ENCODE measurements around the gene PSMB2. TPM values are rescaled to one million over a fixed set of nuclear protein-coding genes. Genes with fewer than 3 reads are reported as not detected.

PSMB2 gene
- total RNA-seq, 1 donor, result 18.5 TPM

DNA sequence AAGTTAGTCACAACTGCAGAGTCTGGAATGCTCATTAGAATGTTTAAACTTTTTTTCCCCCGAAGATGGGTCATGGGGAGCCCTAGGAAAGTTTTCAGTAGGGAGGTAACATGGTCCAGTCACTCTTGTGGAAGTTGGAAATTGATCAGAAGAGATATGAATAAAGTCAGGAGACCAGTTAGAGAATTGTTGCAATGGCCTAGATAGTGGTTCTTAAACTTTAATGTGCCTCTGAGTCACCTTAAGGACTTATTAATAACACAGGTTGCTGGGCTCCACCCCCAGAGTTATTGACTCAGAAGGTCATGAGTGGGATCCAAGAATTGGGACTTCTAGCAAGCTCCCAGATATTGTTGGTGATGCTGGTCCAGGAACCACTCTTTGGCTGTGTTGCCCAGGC lies 71.4 kb downstream of the PSMB2 start:
- Histone ChIP-seq H2AFZ (ENCODE audit: low read length) (no peak overlapping the region), H3K27me3 (ENCODE audit: insufficient read depth, low read length) (peaks cover 3% of the 10 kb centered on the region), H3K36me3 (ENCODE audit: insufficient read depth, low read length) (peaks cover 4% of the 10 kb centered on the region), H3K4me2 (ENCODE audit: insufficient read depth, low read length) (no peak overlapping the region), H3K4me1 (ENCODE audit: insufficient read depth, low read length) (peaks cover 19% of the 10 kb centered on the region), H3K4me3 (ENCODE audit: insufficient read depth, low read length) (no peak overlapping the region), H4K20me1 (ENCODE audit: insufficient read depth, low read length) (peaks cover 7% of the 10 kb centered on the region), H3K79me2 (ENCODE audit: insufficient read depth, low read length) (no peaks in the 10 kb centered on the region), H3K27ac (ENCODE audit: low read depth, low read length) (no peak overlapping the region), H3K9me3 (ENCODE audit: low read depth, low read length) (no peaks in the 10 kb centered on the region)
- peak; percentile 85 for DNase-seq (ENCODE audit: insufficient read length, low spot score, missing footprints)
- TF ChIP-seq, protein P1, sequence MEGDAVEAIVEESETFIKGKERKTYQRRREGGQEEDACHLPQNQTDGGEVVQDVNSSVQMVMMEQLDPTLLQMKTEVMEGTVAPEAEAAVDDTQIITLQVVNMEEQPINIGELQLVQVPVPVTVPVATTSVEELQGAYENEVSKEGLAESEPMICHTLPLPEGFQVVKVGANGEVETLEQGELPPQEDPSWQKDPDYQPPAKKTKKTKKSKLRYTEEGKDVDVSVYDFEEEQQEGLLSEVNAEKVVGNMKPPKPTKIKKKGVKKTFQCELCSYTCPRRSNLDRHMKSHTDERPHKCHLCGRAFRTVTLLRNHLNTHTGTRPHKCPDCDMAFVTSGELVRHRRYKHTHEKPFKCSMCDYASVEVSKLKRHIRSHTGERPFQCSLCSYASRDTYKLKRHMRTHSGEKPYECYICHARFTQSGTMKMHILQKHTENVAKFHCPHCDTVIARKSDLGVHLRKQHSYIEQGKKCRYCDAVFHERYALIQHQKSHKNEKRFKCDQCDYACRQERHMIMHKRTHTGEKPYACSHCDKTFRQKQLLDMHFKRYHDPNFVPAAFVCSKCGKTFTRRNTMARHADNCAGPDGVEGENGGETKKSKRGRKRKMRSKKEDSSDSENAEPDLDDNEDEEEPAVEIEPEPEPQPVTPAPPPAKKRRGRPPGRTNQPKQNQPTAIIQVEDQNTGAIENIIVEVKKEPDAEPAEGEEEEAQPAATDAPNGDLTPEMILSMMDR (IDR thresholded peaks at IDR 0.05; ENCODE audit: extremely low read depth, low read depth, low read length), result no peak

DNA sequence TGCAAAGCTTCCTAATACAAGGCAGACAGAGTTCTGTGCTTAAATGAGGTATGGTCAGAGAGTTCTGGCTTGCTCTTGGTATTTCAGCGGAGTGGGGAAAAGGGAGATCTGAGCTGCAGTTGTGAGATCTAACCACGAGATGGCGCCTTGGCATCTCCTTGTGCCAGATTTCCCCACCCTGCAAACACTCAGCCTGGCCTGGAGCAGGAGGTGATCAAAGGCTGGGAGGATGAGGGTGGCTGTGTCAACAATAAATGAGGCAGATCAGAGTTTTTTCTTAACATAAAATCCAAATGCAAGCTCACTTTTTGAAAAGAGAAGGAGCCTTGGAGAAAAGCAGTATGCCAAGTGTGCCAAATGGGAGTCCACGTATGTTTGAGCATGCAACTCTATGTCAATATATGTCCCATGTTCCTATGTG lies 72.3 kb downstream of the PSMB2 start:
- peaks cover 14% of the 10 kb centered on the region for H3K36me3 ChIP-seq (ENCODE audit: insufficient read depth, low read length)
- peaks cover 16% of the 10 kb centered on the region for H4K20me1 ChIP-seq (ENCODE audit: insufficient read depth, low read length)
- no peak overlapping the region for H3K4me2 ChIP-seq (ENCODE audit: insufficient read depth, low read length)
- no peaks in the 10 kb centered on the region for H3K79me2 ChIP-seq (ENCODE audit: insufficient read depth, low read length)
- peaks cover 19% of the 10 kb centered on the region for H3K4me1 ChIP-seq (ENCODE audit: insufficient read depth, low read length)
- TF ChIP-seq, protein P1 (IDR thresholded peaks at IDR 0.05; ENCODE audit: extremely low read depth, low read depth, low read length), result peak; percentile 95
- no peak overlapping the region for H3K4me3 ChIP-seq (ENCODE audit: insufficient read depth, low read length)
- H2AFZ ChIP-seq (ENCODE audit: low read length), result no peak overlapping the region
- DNase-seq (ENCODE audit: insufficient read length, low spot score, missing footprints), result peak; percentile 97
- H3K9me3 ChIP-seq (ENCODE audit: low read depth, low read length), result no peaks in the 10 kb centered on the region
- peaks cover 3% of the 10 kb centered on the region for H3K27me3 ChIP-seq (ENCODE audit: insufficient read depth, low read length)
- H3K27ac ChIP-seq (ENCODE audit: low read depth, low read length), result no peak overlapping the region

DNA sequence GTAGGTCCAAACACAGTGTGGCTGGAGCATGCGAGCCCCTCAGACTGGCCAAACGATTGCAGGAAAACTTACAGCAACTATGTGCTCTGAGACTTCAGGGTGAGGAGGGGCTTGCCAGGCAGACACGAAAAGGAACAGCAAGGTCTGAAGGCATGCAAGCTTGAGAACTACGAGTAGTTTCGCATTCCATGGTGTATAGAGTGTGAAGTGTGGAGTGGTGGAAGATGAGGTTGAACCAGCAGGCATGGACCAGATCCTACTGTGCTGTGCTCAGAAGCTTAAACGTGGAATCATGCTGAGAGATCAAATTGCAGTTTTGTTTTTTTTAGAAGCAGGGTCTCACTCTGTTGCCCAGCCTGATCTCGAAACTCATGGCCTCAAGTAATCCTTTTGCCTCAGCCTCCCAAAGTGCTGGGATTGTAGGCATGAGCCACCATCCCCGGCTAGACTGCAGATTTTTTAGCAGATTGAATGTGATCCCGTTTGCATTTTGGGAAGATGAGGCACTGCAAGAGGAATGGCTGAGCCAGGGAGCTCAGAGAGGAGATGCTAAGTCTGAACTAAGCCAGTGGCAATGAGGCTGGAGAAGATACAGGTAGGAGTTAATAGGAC lies 73.3 kb downstream of the PSMB2 start:
- peaks cover 17% of the 10 kb centered on the region for H3K36me3 ChIP-seq (ENCODE audit: insufficient read depth, low read length)
- peaks cover 18% of the 10 kb centered on the region for H4K20me1 ChIP-seq (ENCODE audit: insufficient read depth, low read length)
- H3K4me2 ChIP-seq (ENCODE audit: insufficient read depth, low read length), result no peak overlapping the region
- H2AFZ ChIP-seq (ENCODE audit: low read length), result no peak overlapping the region
- H3K4me1 ChIP-seq (ENCODE audit: insufficient read depth, low read length), result peaks cover 19% of the 10 kb centered on the region
- H3K9me3 ChIP-seq (ENCODE audit: low read depth, low read length), result no peaks in the 10 kb centered on the region
- H3K27ac ChIP-seq (ENCODE audit: low read depth, low read length), result no peak overlapping the region
- H3K27me3 ChIP-seq (ENCODE audit: insufficient read depth, low read length), result no peaks in the 10 kb centered on the region
- H3K4me3 ChIP-seq (ENCODE audit: insufficient read depth, low read length), result no peak overlapping the region
- H3K79me2 ChIP-seq (ENCODE audit: insufficient read depth, low read length), result no peaks in the 10 kb centered on the region
- DNase-seq (ENCODE audit: insufficient read length, low spot score, missing footprints), result no peak
- TF ChIP-seq, protein P1 (IDR thresholded peaks at IDR 0.05; ENCODE audit: extremely low read depth, low read depth, low read length), result no peak

DNA sequence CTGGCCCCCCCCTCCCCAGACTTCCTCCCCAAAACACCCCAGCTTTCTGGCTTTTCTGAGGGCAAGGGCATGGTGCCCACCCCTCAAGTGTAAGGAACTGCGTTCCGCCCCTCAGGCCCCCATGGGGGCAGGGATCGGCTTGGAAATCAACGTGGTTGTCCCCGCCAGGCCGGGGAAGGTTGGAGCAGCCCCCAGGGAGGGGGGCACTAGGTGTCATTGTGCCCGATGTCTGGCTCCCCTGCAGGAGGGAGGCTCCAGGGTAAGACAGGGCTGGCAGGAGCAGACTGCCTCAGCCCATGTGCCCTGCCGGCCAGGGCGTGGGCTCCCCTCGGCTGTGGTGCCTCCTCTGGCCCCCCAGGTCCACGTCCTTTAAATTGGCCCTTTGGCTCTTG lies 75.6 kb downstream of the PSMB2 start:
- H3K27me3 ChIP-seq (ENCODE audit: insufficient read depth, low read length), result no peaks in the 10 kb centered on the region
- peak; percentile 23 for DNase-seq (ENCODE audit: insufficient read length, low spot score, missing footprints)
- no peak overlapping the region for H3K27ac ChIP-seq (ENCODE audit: low read depth, low read length)
- no peak overlapping the region for H2AFZ ChIP-seq (ENCODE audit: low read length)
- TF ChIP-seq, protein P1 (IDR thresholded peaks at IDR 0.05; ENCODE audit: extremely low read depth, low read depth, low read length), result no peak
- H3K36me3 ChIP-seq (ENCODE audit: insufficient read depth, low read length), result peaks cover 27% of the 10 kb centered on the region
- peaks cover 28% of the 10 kb centered on the region for H3K4me1 ChIP-seq (ENCODE audit: insufficient read depth, low read length)
- peaks cover 37% of the 10 kb centered on the region for H4K20me1 ChIP-seq (ENCODE audit: insufficient read depth, low read length)
- H3K4me2 ChIP-seq (ENCODE audit: insufficient read depth, low read length), result no peak overlapping the region
- H3K79me2 ChIP-seq (ENCODE audit: insufficient read depth, low read length), result peaks cover 12% of the 10 kb centered on the region
- no peaks in the 10 kb centered on the region for H3K9me3 ChIP-seq (ENCODE audit: low read depth, low read length)
- H3K4me3 ChIP-seq (ENCODE audit: insufficient read depth, low read length), result no peak overlapping the region
